Hepatocyte (in vitro differentiated cells): ENCODE data around the gene DNAI2. TPM values are rescaled to one million over a fixed set of nuclear protein-coding genes. Genes with fewer than 3 reads are reported as not detected.
A peak's percentile ranks its signal among the peaks of the same experiment; 100 is the strongest.

Source experiments
- DNase-seq: peaks from one replicate; pipeline ENCODE4 v3.0.0-alpha.2; 2016; ENCODE audit warnings: low spot score
- H2AFZ ChIP-seq: fragments of 200-600 bp; sonication (generic); 2 replicates; pipeline ENCODE4 v1.6.0; 2016; ENCODE audit warnings: antibody characterized with exemption, mild to moderate bottlenecking
- H3K27ac ChIP-seq: fragments of 200-600 bp; sonication (generic); 2 replicates; pipeline ENCODE4 v1.5.1; 2016; ENCODE audit warnings: mild to moderate bottlenecking
- H3K27me3 ChIP-seq: fragments of 200-600 bp; sonication (generic); 2 replicates; pipeline ENCODE4 v1.6.1; 2016
- H3K36me3 ChIP-seq: fragments of 200-600 bp; sonication (generic); replicated peaks from 2 replicates; pipeline ENCODE4 v1.5.1; 2016; ENCODE audit warnings: low read depth; ENCODE audit not compliant: insufficient read depth
- H3K4me1 ChIP-seq: fragments of 200-600 bp; sonication (generic); 2 replicates; pipeline ENCODE4 v1.5.1; 2016; ENCODE audit warnings: mild to moderate bottlenecking, moderate library complexity; ENCODE audit not compliant: insufficient read depth
- H3K4me2 ChIP-seq: fragments of 200-600 bp; sonication (generic); 2 replicates; pipeline ENCODE4 v1.6.0; 2016
- H3K4me3 ChIP-seq: fragments of 200-600 bp; sonication (generic); 2 replicates; pipeline ENCODE4 v1.5.1; 2016; ENCODE audit warnings: mild to moderate bottlenecking
- H3K79me2 ChIP-seq: fragments of 200-600 bp; sonication (generic); 2 replicates; pipeline ENCODE4 v1.6.0; 2017; ENCODE audit warnings: mild to moderate bottlenecking
- H3K9me2 ChIP-seq: fragments of 200-600 bp; sonication (generic); replicated peaks from 2 replicates; pipeline ENCODE4 v1.6.0; 2017; ENCODE audit warnings: mild to moderate bottlenecking; ENCODE audit not compliant: insufficient read depth
- H3K9me3 ChIP-seq: fragments of 200-600 bp; sonication (generic); 2 replicates; pipeline ENCODE4 v1.5.1; 2016; ENCODE audit warnings: low read depth, mild to moderate bottlenecking
- H4K20me1 ChIP-seq: fragments of 200-600 bp; sonication (generic); 2 replicates; pipeline ENCODE4 v1.6.0; 2016; ENCODE audit warnings: mild to moderate bottlenecking; ENCODE audit not compliant: insufficient read depth, poor library complexity, severe bottlenecking
- CTCF ChIP-seq: fragments of 200-600 bp; sonication (generic); IDR thresholded peaks from 2 replicates; pipeline ENCODE4 v1.5.1; 2016; ENCODE audit warnings: antibody characterized with exemption, mild to moderate bottlenecking; ENCODE audit not compliant: poor library complexity
- EZH2 ChIP-seq: fragments of 200-600 bp; sonication (generic); IDR thresholded peaks from 2 replicates; pipeline ENCODE4 v1.6.1; 2016; ENCODE audit warnings: antibody characterized with exemption, mild to moderate bottlenecking, borderline replicate concordance
- EZH2phosphoT487 ChIP-seq: fragments of 200-600 bp; sonication (generic); IDR thresholded peaks from one replicate; pipeline ENCODE4 v1.6.1; 2018; ENCODE audit warnings: antibody characterized with exemption, mild to moderate bottlenecking, low read depth, moderate library complexity; ENCODE audit not compliant: unreplicated experiment, severe bottlenecking
- WGBS: methylation state at CpG from one replicate; pipeline ENCODE4 v1.1.6; 2016; ENCODE audit warnings: low lambda C conversion rate; ENCODE audit errors: missing lambda C conversion rate; 5-methylcytosine and 5-hydroxymethylcytosine counted together
- polyA plus RNA-seq: library from polyadenylated mRNA; unstranded; fragments of >200 nt; fragmentation: Nextera tagmentation; extraction: Ambion mirVana; gene quantifications from 2 replicates; pipeline ENCODE4 v1.2.1, GENCODE V29; 2016
- total RNA-seq: library from RNA; depleted of rRNA; stranded (reverse); fragments of >200 nt; gene quantifications from 2 replicates; pipeline ENCODE4 v1.2.3, GENCODE V29; 2014

Gene DNAI2
- total and polyA plus RNA-seq, 2 experiments from 2014 or later, result not detected

GRCh38 chr17:74295625-74296547 is 21.9 kb downstream of the DNAI2 start:
- Histone ChIP-seq H3K4me2 (peak overlapping the region; percentile 48), H3K79me2 (no peaks in the 10 kb centered on the region), H3K9me3 (no peaks in the 10 kb centered on the region), H3K36me3 (no peaks in the 10 kb centered on the region), H2AFZ (no peak overlapping the region), H4K20me1 (no peaks in the 10 kb centered on the region), H3K9me2 (no peaks in the 10 kb centered on the region), H3K4me3 (no peak overlapping the region), H3K4me1 (no peaks in the 10 kb centered on the region), H3K27ac (peak overlapping the region; percentile 78), H3K27me3 (no peaks in the 10 kb centered on the region)
- 53% methylated on average over 10 of the region's 10 CpGs for WGBS
- DNase-seq, result peak; percentile 80
- TF ChIP-seq EZH2 (no peak), CTCF (no peak), EZH2phosphoT487 (no peak)

GRCh38 chr17:74296548-74296936 is 22.5 kb downstream of the DNAI2 start:
- H3K4me1 ChIP-seq, result no peaks in the 10 kb centered on the region
- H2AFZ ChIP-seq, result no peak overlapping the region
- H4K20me1 ChIP-seq, result no peaks in the 10 kb centered on the region
- no peaks in the 10 kb centered on the region for H3K36me3 ChIP-seq
- WGBS, result 1% methylated on average over 5 of the region's 5 CpGs
- peak; percentile 88 for DNase-seq
- peak overlapping the region; percentile 48 for H3K4me2 ChIP-seq
- no peaks in the 10 kb centered on the region for H3K27me3 ChIP-seq
- no peak overlapping the region for H3K4me3 ChIP-seq
- TF ChIP-seq EZH2phosphoT487 (no peak), CTCF (peak; percentile 67)
- H3K9me3 ChIP-seq, result no peaks in the 10 kb centered on the region
- H3K79me2 ChIP-seq, result no peaks in the 10 kb centered on the region
- no peaks in the 10 kb centered on the region for H3K9me2 ChIP-seq
- peak overlapping the region; percentile 78 for H3K27ac ChIP-seq

GRCh38 chr17:74297941-74298340 is 23.9 kb downstream of the DNAI2 start:
- Histone ChIP-seq H3K27me3 (no peaks in the 10 kb centered on the region), H3K36me3 (no peaks in the 10 kb centered on the region), H3K79me2 (no peaks in the 10 kb centered on the region), H3K9me2 (no peaks in the 10 kb centered on the region), H3K9me3 (no peaks in the 10 kb centered on the region), H3K27ac (no peak overlapping the region), H3K4me2 (no peak overlapping the region), H4K20me1 (no peaks in the 10 kb centered on the region), H3K4me3 (no peak overlapping the region), H2AFZ (no peak overlapping the region), H3K4me1 (no peaks in the 10 kb centered on the region)
- WGBS, result 84% methylated on average over 4 of the region's 4 CpGs
- DNase-seq, result no peak
- no peak for TF ChIP-seq EZH2
- no peak for TF ChIP-seq CTCF
- no peak for TF ChIP-seq EZH2phosphoT487
